Body of pancreas (tissue), 4 donors: ENCODE results near the gene BLID. TPM values are rescaled to one million over a fixed set of nuclear protein-coding genes. Genes with fewer than 3 reads are reported as not detected.

Experiments
- ATAC-seq: fragments of 150-250 bp; one replicate; pipeline ENCODE4 v1.9.1; 2016
- DNase-seq, 4 donors: peaks; one replicate each; pipeline ENCODE4 v3.0.0-alpha.2; 2019
- H3K27ac ChIP-seq, 4 donors: fragments of 200-600 bp; sonication (generic); 1 replicate in 3 of 4; 2 replicates in 1 of 4; pipeline versions ENCODE4 v1.5.1 to v1.6.1; 2016 to 2019; ENCODE audit warnings: mild to moderate bottlenecking in 1 of 4, mixed read lengths in 1 of 4, moderate library complexity in 1 of 4
- H3K27me3 ChIP-seq, 2 donors: fragments of 200-600 bp; sonication (generic); one replicate each; pipeline ENCODE4 v1.6.0; 2016; ENCODE audit warnings: mild to moderate bottlenecking in 1 of 2
- H3K36me3 ChIP-seq, 2 donors: fragments of 200-600 bp; sonication (generic); replicated peaks in 1 of 2; 2 replicates each; pipeline ENCODE4 v1.5.1; 2016; ENCODE audit warnings: low read depth in 2 of 2; ENCODE audit not compliant: insufficient read depth in 1 of 2
- H3K4me1 ChIP-seq: fragments of 200-600 bp; sonication (generic); one replicate; pipeline ENCODE4 v1.6.0; 2016
- H3K4me3 ChIP-seq, 2 donors: fragments of 200-600 bp; sonication (generic); 1 replicate in 1 of 2; 2 replicates in 1 of 2; pipeline ENCODE4 v1.5.1; 2016 to 2019
- H3K9me3 ChIP-seq, 3 donors: fragments of 200-600 bp; sonication (generic); 1 replicate in 2 of 3; 2 replicates in 1 of 3; pipeline ENCODE4 v1.5.1; 2016
- POLR2A ChIP-seq, 3 donors: fragments of 450-650 bp; IDR thresholded peaks; one replicate each; pipeline ENCODE4 v1.6.1; 2016; ENCODE audit warnings: antibody characterized with exemption in 3 of 3, mild to moderate bottlenecking in 2 of 3
- WGBS, 2 donors: methylation state at CpG; one replicate each; pipeline ENCODE4 v1.1.5; 2017; 5-methylcytosine and 5-hydroxymethylcytosine counted together
- intact Hi-C: fragments of 100-400 bp; cut with DNase I; formaldehyde crosslinking; loops from one replicate; pipeline ENCODE4 v1.15.1; 2023
- total RNA-seq, 2 donors: library from RNA; depleted of rRNA; stranded (reverse); fragments of >200 nt; gene quantifications; one replicate each; pipeline ENCODE4 v1.1.0, GENCODE V29; 2016
- TF ChIP-seq, protein P1 (sequence below), 7 experiments: fragments of 450-650 bp in 4 of 7; fragments of 200-600 bp in 3 of 7; sonication (generic) in 3 of 7; IDR thresholded peaks; one replicate each; pipeline ENCODE4 v1.5.1; 2016 to 2019; ENCODE audit warnings: antibody characterized with exemption in 7 of 7

Gene BLID
- total RNA-seq, 2 donors from 2014 or later: not detected

DNA sequence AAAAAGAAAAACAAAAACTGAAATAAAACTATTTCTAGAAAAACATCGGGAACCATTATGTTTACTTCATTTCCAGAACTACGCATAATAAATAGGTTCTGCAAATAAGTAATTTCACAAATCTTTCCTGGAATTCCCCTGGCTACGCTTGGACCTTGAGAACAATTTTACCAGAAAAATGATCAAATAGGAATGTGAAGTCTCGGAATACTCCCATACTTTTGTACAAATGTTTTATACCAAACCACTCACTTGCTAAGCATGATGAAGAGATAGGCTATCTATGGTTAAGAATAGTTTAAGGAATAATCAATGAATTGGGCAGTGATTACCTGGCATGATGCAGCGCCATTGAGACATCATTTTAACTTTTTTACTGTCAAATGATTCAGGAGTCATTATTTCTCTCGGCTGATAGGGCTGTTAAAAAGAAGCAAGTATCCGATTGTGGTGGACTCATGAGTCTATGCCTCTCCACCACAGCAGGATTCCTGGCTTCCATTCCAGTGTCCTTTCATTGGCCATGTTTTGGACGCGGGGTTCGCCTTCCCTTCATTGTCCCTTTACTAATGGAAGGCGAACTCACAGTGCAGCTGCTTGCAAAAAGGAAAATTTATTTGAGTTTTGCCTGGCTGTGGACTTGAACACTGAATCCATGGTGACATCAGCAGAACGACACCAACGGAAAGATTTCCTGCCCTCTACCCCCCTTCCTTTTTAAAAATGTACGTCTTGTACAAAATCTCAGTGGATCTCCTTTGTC is 39.9 kb upstream of the BLID start:
- no peaks in the 10 kb centered on the region for H3K27me3 ChIP-seq
- no peak overlapping the region for H3K4me3 ChIP-seq
- no peak for ATAC-seq
- no peaks in the 10 kb centered on the region for H3K36me3 ChIP-seq
- intact Hi-C loops: no loop called here
- no peaks in the 10 kb centered on the region for H3K4me1 ChIP-seq
- H3K9me3 ChIP-seq: no peaks in the 10 kb centered on the region
- TF ChIP-seq, protein P1, sequence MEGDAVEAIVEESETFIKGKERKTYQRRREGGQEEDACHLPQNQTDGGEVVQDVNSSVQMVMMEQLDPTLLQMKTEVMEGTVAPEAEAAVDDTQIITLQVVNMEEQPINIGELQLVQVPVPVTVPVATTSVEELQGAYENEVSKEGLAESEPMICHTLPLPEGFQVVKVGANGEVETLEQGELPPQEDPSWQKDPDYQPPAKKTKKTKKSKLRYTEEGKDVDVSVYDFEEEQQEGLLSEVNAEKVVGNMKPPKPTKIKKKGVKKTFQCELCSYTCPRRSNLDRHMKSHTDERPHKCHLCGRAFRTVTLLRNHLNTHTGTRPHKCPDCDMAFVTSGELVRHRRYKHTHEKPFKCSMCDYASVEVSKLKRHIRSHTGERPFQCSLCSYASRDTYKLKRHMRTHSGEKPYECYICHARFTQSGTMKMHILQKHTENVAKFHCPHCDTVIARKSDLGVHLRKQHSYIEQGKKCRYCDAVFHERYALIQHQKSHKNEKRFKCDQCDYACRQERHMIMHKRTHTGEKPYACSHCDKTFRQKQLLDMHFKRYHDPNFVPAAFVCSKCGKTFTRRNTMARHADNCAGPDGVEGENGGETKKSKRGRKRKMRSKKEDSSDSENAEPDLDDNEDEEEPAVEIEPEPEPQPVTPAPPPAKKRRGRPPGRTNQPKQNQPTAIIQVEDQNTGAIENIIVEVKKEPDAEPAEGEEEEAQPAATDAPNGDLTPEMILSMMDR (IDR thresholded peaks at IDR 0.05): no peak
- TF ChIP-seq POLR2A (IDR thresholded peaks at IDR 0.05): no peak
- H3K27ac ChIP-seq: no peak overlapping the region
- 81 to 83% methylated on average over 14 of the region's 14 CpGs for WGBS, 2 donors
- DNase-seq: no peak

DNA sequence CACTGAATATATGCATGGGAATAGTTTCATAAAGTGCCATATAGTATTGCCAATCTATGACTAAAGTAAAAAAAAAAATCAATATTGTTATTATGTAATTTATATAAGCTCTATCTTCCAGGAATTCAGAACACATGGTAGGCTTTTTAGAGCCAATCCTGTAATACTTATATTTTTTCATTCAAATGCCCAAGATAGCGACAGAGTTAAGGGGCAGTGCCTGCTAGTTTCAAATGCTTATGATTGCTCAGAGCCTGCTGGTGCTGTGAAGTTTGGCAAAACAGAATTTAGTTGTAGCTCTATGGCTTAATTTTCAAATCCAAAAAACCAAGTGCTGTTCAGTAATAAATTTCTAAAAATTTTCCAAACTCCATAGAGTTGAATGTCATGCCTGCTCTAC is 39.0 kb upstream of the BLID start:
- no peak for ATAC-seq
- Histone ChIP-seq H3K9me3 (no peaks in the 10 kb centered on the region), H3K27ac (no peak overlapping the region), H3K27me3 (no peaks in the 10 kb centered on the region), H3K4me1 (no peaks in the 10 kb centered on the region), H3K36me3 (no peaks in the 10 kb centered on the region), H3K4me3 (no peak overlapping the region)
- intact Hi-C loops: no loop called here
- DNase-seq: no peak
- 92% methylated on average over 1 of the region's 1 CpG for WGBS, 2 donors
- TF ChIP-seq POLR2A (IDR thresholded peaks at IDR 0.05): no peak
- TF ChIP-seq, protein P1 (IDR thresholded peaks at IDR 0.05): no peak

DNA sequence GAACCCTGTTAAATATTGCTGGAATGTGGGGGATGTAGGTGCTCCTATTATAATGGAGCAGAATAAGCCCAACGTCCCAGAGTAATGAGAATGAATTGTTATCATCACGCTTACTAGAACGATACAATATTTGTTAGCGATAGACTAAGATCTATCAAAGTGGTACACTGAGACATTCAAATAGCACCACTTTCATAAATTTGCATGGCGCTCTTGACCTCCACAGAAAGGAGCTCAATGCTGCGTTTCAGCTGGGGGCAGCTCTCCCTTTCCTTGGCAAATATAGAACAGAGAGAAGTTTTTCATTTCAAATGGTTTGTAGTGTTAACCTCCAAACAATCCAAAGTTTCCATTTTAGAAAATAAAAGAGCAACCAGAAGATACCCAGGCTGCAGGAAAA is 38.2 kb upstream of the BLID start:
- no peak for TF ChIP-seq POLR2A (IDR thresholded peaks at IDR 0.05)
- TF ChIP-seq, protein P1 (IDR thresholded peaks at IDR 0.05): no peak
- ATAC-seq: no peak
- intact Hi-C loops: no loop called here
- Histone ChIP-seq H3K9me3 (no peaks in the 10 kb centered on the region), H3K4me1 (no peaks in the 10 kb centered on the region), H3K27me3 (no peaks in the 10 kb centered on the region), H3K27ac (no peak overlapping the region), H3K36me3 (no peaks in the 10 kb centered on the region), H3K4me3 (no peak overlapping the region)
- no peak for DNase-seq
- 77 to 82% methylated on average over 6 of the region's 6 CpGs for WGBS, 2 donors

DNA sequence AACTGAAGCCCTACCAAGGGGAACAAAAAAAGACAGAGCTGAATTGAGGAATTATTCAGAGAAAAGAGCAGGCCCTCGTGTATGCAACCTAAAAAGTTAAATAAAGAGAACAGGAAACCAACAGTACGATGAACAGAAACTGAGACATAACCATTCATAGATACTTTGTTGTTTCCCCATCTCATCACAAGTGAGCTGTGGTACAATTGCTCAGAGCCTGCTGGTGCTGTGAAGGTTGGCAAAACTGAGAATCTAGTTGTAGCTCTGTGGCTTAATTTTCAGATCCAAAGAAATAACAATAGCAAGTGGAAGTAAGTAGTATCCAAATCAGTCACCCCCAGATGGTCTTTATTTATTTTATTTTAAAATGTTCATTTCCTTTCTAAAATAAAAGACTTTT is 37.7 kb upstream of the BLID start:
- DNase-seq (no peak), ATAC-seq (no peak)
- H3K36me3 ChIP-seq: no peaks in the 10 kb centered on the region
- no peaks in the 10 kb centered on the region for H3K4me1 ChIP-seq
- TF ChIP-seq POLR2A (IDR thresholded peaks at IDR 0.05): no peak
- TF ChIP-seq, protein P1 (IDR thresholded peaks at IDR 0.05): no peak
- no peaks in the 10 kb centered on the region for H3K27me3 ChIP-seq
- no peaks in the 10 kb centered on the region for H3K9me3 ChIP-seq
- intact Hi-C loops: no loop called here
- no peak overlapping the region for H3K27ac ChIP-seq
- no peak overlapping the region for H3K4me3 ChIP-seq
- WGBS, 2 donors: 46 to 59% methylated on average over 2 of the region's 2 CpGs
